Diencephalon (tissue), 1 donor: Measurements from ENCODE around the gene POC5. TPM values are rescaled to one million over a fixed set of nuclear protein-coding genes. Genes with fewer than 3 reads are reported as not detected.

Experiments used
- small RNA-seq: library from RNA; depleted of rRNA; stranded (forward); fragments of <200 nt; gene quantifications from one replicate; pipeline ENCODE3, GENCODE V24; 2014
- total RNA-seq: library from RNA; depleted of rRNA; stranded (reverse); fragments of >200 nt; gene quantifications from one replicate; pipeline ENCODE4 v1.2.3, GENCODE V29; 2014

The POC5 gene, protein sequence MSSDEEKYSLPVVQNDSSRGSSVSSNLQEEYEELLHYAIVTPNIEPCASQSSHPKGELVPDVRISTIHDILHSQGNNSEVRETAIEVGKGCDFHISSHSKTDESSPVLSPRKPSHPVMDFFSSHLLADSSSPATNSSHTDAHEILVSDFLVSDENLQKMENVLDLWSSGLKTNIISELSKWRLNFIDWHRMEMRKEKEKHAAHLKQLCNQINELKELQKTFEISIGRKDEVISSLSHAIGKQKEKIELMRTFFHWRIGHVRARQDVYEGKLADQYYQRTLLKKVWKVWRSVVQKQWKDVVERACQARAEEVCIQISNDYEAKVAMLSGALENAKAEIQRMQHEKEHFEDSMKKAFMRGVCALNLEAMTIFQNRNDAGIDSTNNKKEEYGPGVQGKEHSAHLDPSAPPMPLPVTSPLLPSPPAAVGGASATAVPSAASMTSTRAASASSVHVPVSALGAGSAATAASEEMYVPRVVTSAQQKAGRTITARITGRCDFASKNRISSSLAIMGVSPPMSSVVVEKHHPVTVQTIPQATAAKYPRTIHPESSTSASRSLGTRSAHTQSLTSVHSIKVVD
- 22.6 TPM for total RNA-seq

GRCh38 chr5:75717082-75717922, at the start of gene POC5:
Gene POC5 (minus strand): TSS chr5:75717437. CDS start chr5:75712937, 4,500 bp downstream.

Small RNAs within 50 kb of the gene (small RNA-seq; reads per million reads assigned to genes)
- not detected for gene RNU6-680P

Other genes with a start within 250 kb of the POC5 start
- 76.6 TPM for gene CERT1, start 205.8 kb downstream of the POC5 start, total RNA-seq
- 48.7 TPM for gene POLK, start 205.5 kb downstream of the POC5 start, total RNA-seq
- 1.6 TPM for gene ANKDD1B, start 106.0 kb downstream of the POC5 start, total RNA-seq